Kidney epithelial cell (primary cell): ENCODE results near the gene CCDC15. TPM values are rescaled to one million over a fixed set of nuclear protein-coding genes. Genes with fewer than 3 reads are reported as not detected.
A peak's percentile ranks its signal among the peaks of the same experiment; 100 is the strongest.

Experiments
- DNase-seq: peaks from one replicate; pipeline ENCODE4 v3.0.0-alpha.2; 2010; ENCODE audit warnings: low read depth
- H3K27me3 ChIP-seq: 2 replicates; pipeline ENCODE4 v1.6.0; 2011; ENCODE audit warnings: low read length; ENCODE audit not compliant: control insufficient read depth, insufficient read depth
- H3K36me3 ChIP-seq: 2 replicates; pipeline ENCODE4 v1.5.1; 2011; ENCODE audit warnings: low read length; ENCODE audit not compliant: control insufficient read depth, insufficient read depth
- H3K4me3 ChIP-seq: 2 replicates; pipeline ENCODE4 v1.5.1; 2011; ENCODE audit warnings: low read depth, mild to moderate bottlenecking, control low read depth, low read length
- total RNA-seq: library from RNA; depleted of rRNA; stranded (reverse); fragments of >200 nt; gene quantifications from 2 replicates; pipeline ENCODE4 v1.2.3, GENCODE V29; 2015
- TF ChIP-seq, protein P1 (sequence below): IDR thresholded peaks from 2 replicates; pipeline ENCODE4 v1.5.1; 2011; ENCODE audit warnings: mild to moderate bottlenecking, moderate library complexity, low read length, control low read depth, inconsistent platforms; ENCODE audit not compliant: insufficient read depth, poor library complexity, severe bottlenecking

CCDC15 gene
- total RNA-seq, 1 donor from 2014 or later = 3.1 TPM

DNA sequence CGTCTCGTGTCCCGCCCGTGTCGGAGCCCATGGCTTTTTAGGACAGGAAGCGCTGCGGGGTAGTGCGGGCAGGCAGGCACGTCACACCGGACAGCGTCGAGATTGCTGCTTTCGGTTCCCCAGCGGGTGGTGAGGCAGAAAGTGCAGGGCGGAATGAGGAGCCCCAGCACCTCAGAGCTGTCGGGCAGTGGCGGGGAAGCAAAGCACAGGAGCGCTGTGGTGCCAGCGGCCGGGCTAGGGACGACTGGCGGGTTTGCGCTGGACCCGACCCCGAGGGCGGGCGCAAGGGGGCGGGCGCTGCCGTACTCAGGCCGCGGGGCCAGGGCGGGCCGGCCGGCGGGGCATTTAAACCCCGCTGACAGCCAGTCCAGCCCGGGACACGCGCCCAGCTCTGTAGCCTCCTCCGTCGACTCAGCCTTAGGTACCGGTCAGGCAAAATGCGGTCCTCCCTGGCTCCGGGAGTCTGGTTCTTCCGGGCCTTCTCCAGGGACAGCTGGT lies 109.0 kb downstream of the CCDC15 start, which contains the start of gene SLC37A2:
SLC37A2 (plus strand) TSS at position 375 of the 498 bp plus-strand sequence; CDS start at position 438, 63 bp downstream.
- Histone ChIP-seq H3K36me3 (no peaks in the 10 kb centered on the region), H3K4me3 (peak within 1 kb of the TSS; percentile 45), H3K27me3 (no peaks in the 10 kb centered on the region)
- DNase-seq = no peak
- TF ChIP-seq, protein P1, sequence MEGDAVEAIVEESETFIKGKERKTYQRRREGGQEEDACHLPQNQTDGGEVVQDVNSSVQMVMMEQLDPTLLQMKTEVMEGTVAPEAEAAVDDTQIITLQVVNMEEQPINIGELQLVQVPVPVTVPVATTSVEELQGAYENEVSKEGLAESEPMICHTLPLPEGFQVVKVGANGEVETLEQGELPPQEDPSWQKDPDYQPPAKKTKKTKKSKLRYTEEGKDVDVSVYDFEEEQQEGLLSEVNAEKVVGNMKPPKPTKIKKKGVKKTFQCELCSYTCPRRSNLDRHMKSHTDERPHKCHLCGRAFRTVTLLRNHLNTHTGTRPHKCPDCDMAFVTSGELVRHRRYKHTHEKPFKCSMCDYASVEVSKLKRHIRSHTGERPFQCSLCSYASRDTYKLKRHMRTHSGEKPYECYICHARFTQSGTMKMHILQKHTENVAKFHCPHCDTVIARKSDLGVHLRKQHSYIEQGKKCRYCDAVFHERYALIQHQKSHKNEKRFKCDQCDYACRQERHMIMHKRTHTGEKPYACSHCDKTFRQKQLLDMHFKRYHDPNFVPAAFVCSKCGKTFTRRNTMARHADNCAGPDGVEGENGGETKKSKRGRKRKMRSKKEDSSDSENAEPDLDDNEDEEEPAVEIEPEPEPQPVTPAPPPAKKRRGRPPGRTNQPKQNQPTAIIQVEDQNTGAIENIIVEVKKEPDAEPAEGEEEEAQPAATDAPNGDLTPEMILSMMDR = no peak

DNA sequence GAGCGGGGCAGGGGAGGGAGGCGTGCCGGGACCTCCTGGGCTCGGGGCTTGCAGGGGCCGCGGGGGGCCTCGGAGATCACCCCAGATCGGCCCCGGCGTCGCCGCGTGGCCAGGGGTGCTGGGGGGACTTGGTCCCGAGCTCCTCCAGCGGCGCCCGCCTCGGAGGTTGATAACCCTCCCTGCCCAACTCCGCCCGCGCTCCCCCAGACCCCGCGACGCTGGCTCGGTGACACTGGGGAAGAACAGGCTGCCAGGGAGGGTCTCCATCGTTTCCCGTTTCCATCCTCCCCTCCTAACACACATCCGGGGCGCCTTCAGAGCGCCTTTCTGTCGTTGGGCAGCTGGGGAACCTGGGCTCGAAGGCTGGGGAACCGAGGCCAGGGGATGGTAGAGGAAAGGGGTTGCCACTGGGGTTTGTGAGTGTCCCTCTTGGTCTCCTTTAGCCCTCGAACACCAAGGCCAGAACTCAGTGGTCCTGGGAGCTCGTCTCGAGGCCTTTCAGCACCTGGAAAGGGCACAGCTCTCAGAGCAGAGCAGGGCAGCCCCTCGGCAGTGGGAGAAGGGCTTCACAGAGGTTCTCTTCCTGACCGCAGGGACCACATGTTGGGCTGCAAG lies 109.5 kb downstream of the CCDC15 start:
- Histone ChIP-seq H3K36me3 (no peaks in the 10 kb centered on the region), H3K4me3 (peak overlapping the region; percentile 45), H3K27me3 (no peaks in the 10 kb centered on the region)
- no peak for DNase-seq
- TF ChIP-seq, protein P1 = no peak

- TF ChIP-seq, protein P1 = no peak
- no peak for DNase-seq
- Histone ChIP-seq H3K27me3 (no peaks in the 10 kb centered on the region), H3K36me3 (no peaks in the 10 kb centered on the region), H3K4me3 (no peak overlapping the region)
These were observed 110.1 kb downstream of the CCDC15 start for GRCh38 chr11:125064070-125064469.

DNA sequence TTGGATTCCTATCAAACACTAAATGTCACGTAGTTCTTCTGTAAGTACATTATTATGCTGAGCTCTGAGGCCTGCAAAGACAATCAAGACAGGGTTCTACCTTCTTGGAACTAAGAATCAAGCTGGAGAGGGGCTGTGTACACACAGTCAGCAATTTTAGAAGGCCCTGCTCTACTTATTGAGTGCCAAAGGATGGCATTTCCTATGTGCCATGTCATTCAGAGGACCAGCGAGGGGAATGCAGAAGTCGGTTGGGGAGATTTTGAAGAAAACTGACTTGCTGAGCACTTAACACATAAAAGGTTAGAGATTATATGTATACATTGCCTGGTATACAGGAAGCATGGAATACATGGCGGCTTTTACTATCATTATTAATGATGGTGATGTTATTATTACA lies 114.4 kb downstream of the CCDC15 start:
- TF ChIP-seq, protein P1 = no peak
- DNase-seq = no peak
- no peaks in the 10 kb centered on the region for H3K36me3 ChIP-seq
- no peak overlapping the region for H3K4me3 ChIP-seq
- no peaks in the 10 kb centered on the region for H3K27me3 ChIP-seq

GRCh38 chr11:125069008-125069407 lies 115.0 kb downstream of the CCDC15 start:
- H3K36me3 ChIP-seq = no peaks in the 10 kb centered on the region
- H3K4me3 ChIP-seq = no peak overlapping the region
- no peaks in the 10 kb centered on the region for H3K27me3 ChIP-seq
- no peak for DNase-seq
- TF ChIP-seq, protein P1 = no peak

GRCh38 chr11:125069796-125070195 lies 115.8 kb downstream of the CCDC15 start:
- Histone ChIP-seq H3K4me3 (no peak overlapping the region), H3K36me3 (no peaks in the 10 kb centered on the region), H3K27me3 (no peaks in the 10 kb centered on the region)
- no peak for DNase-seq
- TF ChIP-seq, protein P1 = no peak
